ENCODE results near the gene ARFGAP3. TPM values are rescaled to one million over a fixed set of nuclear protein-coding genes. Genes with fewer than 3 reads are reported as not detected.

The ARFGAP3 gene
- total RNA-seq, 2 donors from 2014 or later = 20.5 to 36.9 TPM

DNA sequence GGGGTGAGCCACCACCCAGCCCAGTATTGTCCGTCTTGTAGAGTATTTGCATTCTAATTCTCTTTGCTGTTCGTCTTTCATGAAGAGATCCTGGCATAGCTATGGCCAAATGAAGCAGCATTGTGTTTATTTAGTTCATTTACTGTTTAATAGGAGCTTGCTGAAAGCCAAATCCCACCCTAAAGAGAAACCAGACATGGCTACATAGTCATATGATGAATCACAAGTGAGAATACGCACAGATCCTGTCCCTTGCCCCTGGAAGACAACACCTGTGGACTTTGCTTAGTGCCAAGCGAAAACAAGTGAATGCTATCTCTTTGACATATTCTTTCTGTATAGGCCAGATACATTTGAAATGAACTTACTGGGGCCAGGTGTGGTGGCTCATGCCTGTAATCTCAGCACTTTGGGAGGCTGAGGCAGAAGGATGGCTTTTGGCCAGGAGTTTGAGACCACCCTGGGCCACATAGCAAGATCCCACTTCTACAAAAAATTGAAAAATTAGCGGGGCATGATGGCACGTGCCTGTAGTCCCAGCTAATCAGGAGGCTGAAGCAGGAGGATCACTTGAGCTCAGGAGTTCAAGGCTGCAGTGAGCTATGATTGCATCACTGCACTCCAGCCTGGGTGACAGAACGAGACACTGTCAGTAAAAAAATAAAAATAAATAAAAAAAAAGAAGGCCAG lies 5.1 kb upstream of the ARFGAP3 start:
- TF ChIP-seq, protein P1, sequence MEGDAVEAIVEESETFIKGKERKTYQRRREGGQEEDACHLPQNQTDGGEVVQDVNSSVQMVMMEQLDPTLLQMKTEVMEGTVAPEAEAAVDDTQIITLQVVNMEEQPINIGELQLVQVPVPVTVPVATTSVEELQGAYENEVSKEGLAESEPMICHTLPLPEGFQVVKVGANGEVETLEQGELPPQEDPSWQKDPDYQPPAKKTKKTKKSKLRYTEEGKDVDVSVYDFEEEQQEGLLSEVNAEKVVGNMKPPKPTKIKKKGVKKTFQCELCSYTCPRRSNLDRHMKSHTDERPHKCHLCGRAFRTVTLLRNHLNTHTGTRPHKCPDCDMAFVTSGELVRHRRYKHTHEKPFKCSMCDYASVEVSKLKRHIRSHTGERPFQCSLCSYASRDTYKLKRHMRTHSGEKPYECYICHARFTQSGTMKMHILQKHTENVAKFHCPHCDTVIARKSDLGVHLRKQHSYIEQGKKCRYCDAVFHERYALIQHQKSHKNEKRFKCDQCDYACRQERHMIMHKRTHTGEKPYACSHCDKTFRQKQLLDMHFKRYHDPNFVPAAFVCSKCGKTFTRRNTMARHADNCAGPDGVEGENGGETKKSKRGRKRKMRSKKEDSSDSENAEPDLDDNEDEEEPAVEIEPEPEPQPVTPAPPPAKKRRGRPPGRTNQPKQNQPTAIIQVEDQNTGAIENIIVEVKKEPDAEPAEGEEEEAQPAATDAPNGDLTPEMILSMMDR (conservative IDR thresholded peaks at IDR 0.05) = no peak
- DNase-seq = no peak
- no peak overlapping the region for H3K4me3 Mint-ChIP-seq

DNA sequence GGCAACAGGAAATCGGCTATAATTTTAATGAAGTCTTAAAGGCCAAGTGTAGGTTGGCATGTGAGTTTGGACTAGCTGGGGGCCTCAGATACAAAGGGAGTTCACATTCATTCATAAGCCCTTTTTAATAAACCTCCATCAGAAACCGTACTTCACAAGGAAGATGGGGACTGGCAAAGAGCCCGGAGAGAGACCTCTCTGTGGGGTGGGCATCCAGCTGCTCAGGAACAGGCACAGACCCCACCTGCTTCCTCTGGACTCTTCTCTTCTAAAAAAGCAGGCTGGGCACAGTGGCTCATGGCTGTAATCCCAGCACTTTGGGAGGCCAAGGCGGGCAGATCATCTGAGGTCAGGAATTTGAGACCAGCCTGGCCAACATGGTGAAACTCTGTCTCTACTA lies 3.9 kb upstream of the ARFGAP3 start:
- peak; percentile 34 for DNase-seq
- Mint-ChIP-seq H3K4me3 (no peak overlapping the region), H3K4me1 (peaks cover 3% of the 10 kb centered on the region), H3K27ac (no peak overlapping the region), H3K9me3 (peaks cover 2% of the 10 kb centered on the region), H3K27me3 (ENCODE audit: insufficient read depth) (peaks cover 14% of the 10 kb centered on the region), H3K36me3 (ENCODE audit: low read depth) (peaks cover 5% of the 10 kb centered on the region)
- TF ChIP-seq, protein P1 (conservative IDR thresholded peaks at IDR 0.05) = no peak
- 62 to 85% methylated on average over 2 to 4 of the region's 4 CpGs for WGBS, 2 experiments (ENCODE audit: insufficient coverage in 1 of 2, insufficient read length in 1 of 2)
- no peak overlapping the region for H3K9ac ChIP-seq (ENCODE audit: extremely low read depth, low read length, poor library complexity, severe bottlenecking)
- H3K27me3 ChIP-seq (ENCODE audit: control insufficient read depth, insufficient read depth, low read length, poor library complexity, severe bottlenecking) = no peaks in the 10 kb centered on the region
- H3K4me1 ChIP-seq (ENCODE audit: control insufficient read depth, insufficient read depth, low read length) = no peaks in the 10 kb centered on the region
- no peak overlapping the region for H3K4me3 ChIP-seq (ENCODE audit: low read length)
- no peak overlapping the region for H3K27ac ChIP-seq (ENCODE audit: low read depth, low read length)
- no peaks in the 10 kb centered on the region for H3K36me3 ChIP-seq (ENCODE audit: control insufficient read depth, insufficient read depth, low read length)
- no peaks in the 10 kb centered on the region for H3K9me3 ChIP-seq (ENCODE audit: control insufficient read depth, low read length)

More for the DNA sequence above, 5.1 kb upstream of the ARFGAP3 start:
- H3K36me3 Mint-ChIP-seq (ENCODE audit: low read depth) = peaks cover 5% of the 10 kb centered on the region
- H3K4me1 Mint-ChIP-seq = no peaks in the 10 kb centered on the region
- peaks cover 2% of the 10 kb centered on the region for H3K9me3 Mint-ChIP-seq
- no peak overlapping the region for H3K9ac ChIP-seq (ENCODE audit: extremely low read depth, low read length, poor library complexity, severe bottlenecking)
- H3K27me3 ChIP-seq (ENCODE audit: control insufficient read depth, insufficient read depth, low read length, poor library complexity, severe bottlenecking) = no peaks in the 10 kb centered on the region
- 90 to 95% methylated on average over 5 to 7 of the region's 7 CpGs for WGBS, 2 experiments (ENCODE audit: insufficient coverage in 1 of 2, insufficient read length in 1 of 2)
- peaks cover 14% of the 10 kb centered on the region for H3K27me3 Mint-ChIP-seq (ENCODE audit: insufficient read depth)
- no peak overlapping the region for H3K27ac Mint-ChIP-seq
- H3K36me3 ChIP-seq (ENCODE audit: control insufficient read depth, insufficient read depth, low read length) = no peaks in the 10 kb centered on the region
- no peaks in the 10 kb centered on the region for H3K9me3 ChIP-seq (ENCODE audit: control insufficient read depth, low read length)
- H3K27ac ChIP-seq (ENCODE audit: low read depth, low read length) = no peak overlapping the region
- no peak overlapping the region for H3K4me3 ChIP-seq (ENCODE audit: low read length)
- no peaks in the 10 kb centered on the region for H3K4me1 ChIP-seq (ENCODE audit: control insufficient read depth, insufficient read depth, low read length)

DNA sequence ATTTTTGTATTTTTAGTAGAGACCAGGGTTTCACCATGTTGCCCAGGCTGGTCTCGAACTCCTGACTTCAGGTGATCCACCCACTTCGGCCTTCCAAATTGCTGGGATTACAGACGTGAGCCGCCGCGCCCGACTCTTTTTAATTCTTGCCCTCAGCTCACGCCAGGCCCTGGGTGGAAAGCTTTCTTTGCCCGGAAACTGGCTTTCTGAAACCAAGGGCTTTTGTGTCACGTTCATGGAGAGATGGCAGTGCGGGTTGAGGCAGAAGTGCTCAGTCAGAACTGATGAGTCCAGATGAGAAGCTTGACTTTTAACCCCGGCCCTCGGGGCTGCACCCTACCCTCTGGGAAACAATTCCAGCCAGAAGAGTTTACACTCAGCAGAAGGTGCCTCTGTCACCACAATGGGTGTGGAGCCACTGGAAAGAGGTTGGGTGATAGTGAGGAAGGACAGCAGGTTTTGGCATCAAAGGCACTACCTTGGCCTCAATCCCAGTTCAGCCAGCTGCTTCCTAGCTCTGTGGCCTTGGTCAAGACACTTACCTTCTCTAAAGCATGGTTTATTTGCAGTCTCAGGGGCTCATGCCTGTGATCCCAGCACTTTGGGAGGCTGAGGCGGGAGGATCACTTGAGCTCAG lies 890 bp upstream of the ARFGAP3 start:
- 94 to 95% methylated on average over 12 to 14 of the region's 14 CpGs for WGBS, 2 experiments (ENCODE audit: insufficient coverage in 1 of 2, insufficient read length in 1 of 2)
- H3K4me1 Mint-ChIP-seq = peaks cover 3% of the 10 kb centered on the region
- Histone ChIP-seq H3K27ac (ENCODE audit: low read depth, low read length) (no peak overlapping the region), H3K9ac (ENCODE audit: extremely low read depth, low read length, poor library complexity, severe bottlenecking) (no peak overlapping the region), H3K4me1 (ENCODE audit: control insufficient read depth, insufficient read depth, low read length) (no peaks in the 10 kb centered on the region), H3K4me3 (ENCODE audit: low read length) (no peak overlapping the region), H3K27me3 (ENCODE audit: control insufficient read depth, insufficient read depth, low read length, poor library complexity, severe bottlenecking) (no peaks in the 10 kb centered on the region), H3K9me3 (ENCODE audit: control insufficient read depth, low read length) (no peaks in the 10 kb centered on the region), H3K36me3 (ENCODE audit: control insufficient read depth, insufficient read depth, low read length) (no peaks in the 10 kb centered on the region)
- H3K27me3 Mint-ChIP-seq (ENCODE audit: insufficient read depth) = peaks cover 14% of the 10 kb centered on the region
- H3K27ac Mint-ChIP-seq = no peak overlapping the region
- DNase-seq = no peak
- H3K36me3 Mint-ChIP-seq (ENCODE audit: low read depth) = no peaks in the 10 kb centered on the region
- H3K4me3 Mint-ChIP-seq = peak overlapping the region; percentile 79
- peaks cover 2% of the 10 kb centered on the region for H3K9me3 Mint-ChIP-seq
- TF ChIP-seq, protein P1 (conservative IDR thresholded peaks at IDR 0.05) = no peak

Measured in endodermal cell (in vitro differentiated cells).